GM19025 (cell line): ENCODE results near the gene FMNL2.

Experiments used
- ATAC-seq: cut with Tn5 transposase; IDR thresholded peaks from one replicate; pipeline ENCODE4 v1.9.1; 2021; ENCODE audit warnings: mild to moderate bottlenecking, low read depth, moderate library complexity; ENCODE audit not compliant: unreplicated experiment

The FMNL2 gene

DNA sequence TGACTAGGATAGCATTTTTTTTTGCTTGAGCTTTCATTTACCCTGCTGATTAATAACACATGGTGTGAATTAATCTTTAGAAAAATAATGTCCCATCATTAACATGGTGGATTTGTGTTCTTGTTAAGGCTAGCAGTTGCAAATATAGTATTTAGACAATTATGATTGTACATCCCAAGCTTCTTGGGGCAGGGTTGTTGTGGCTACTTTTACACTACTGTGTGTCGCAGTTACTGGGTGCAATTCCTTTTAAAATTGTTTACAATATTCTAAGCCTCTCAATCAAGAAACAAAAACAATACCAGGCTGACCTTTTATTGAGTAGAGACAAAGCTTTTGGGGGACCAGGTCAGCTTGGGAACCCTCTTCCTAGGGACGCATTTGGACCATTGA, 2.5 kb downstream of the FMNL2 start:
- ATAC-seq, result no peak

DNA sequence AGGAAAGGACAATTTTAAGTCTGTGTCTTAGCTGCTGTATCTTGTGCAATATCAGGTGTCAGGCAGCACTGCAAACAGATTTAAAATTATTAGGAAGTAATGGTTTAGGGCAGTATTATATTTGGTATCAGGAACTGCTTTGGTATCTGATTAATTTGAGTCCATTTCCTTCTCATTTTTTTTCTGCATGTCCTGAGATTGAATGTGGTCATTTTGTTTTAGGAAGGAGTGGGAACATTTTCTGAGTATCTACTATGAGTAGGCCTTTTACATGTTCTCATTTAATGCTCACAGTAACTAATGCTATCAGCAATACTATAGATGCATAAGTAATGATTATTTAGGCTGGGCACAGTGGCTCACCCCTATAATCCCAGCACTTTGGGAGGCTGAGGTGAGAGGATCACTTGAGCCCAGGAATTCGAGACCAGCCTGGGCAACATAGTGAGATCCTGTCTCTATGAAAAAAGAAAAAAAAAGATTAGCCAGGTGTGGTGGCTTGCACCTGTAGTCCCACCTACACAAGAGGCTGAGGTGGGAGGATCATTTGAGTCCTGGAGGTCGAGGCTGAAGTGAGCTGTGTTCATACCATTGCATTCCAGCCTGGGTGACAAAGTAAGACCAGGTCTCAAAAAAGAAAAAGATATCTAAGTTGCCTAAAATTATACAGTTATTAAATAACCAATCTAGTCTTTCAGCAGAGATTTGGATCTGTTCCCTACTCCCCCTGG, 4.7 kb downstream of the FMNL2 start:
- no peak for ATAC-seq

DNA sequence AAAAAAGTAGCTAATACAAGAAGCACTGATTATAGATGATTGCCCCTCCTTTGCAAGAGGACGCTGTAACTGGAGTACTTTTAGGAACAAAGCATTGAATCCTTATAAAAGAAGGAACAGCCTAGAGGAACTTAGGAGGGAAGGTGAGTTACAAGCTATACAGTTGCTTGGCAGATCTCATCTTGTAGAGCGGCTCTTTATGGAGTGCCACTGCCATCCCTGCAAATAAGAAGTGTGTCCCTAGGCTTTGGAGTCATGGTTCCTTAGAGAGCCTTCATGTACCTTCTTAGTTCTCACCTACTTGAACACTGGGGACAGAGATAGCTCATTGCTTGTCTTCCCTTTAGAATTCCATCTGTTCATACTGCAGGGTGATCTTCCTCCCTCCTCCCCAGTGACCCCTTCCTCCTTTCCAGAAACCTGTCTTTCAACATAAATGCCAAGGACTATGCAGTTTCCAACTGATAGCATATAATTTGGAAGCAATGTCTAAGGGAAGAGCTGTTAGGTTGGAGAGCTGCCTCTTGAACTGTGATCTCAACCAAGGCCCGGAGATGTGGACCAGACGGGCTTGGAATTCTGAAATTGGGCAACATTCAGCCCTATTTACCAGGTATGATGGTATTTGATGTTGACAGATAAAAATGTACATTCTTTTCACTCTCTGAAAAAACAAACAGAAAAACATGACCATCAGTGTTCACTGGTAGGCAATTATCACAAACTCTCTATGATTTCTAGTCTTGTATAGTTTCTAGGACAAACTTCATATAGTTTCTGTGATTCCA, 7.5 kb downstream of the FMNL2 start:
- ATAC-seq, result no peak

- no peak for ATAC-seq
Observed at GRCh38 chr2:152343426-152343825, 8.5 kb downstream of the FMNL2 start.

DNA sequence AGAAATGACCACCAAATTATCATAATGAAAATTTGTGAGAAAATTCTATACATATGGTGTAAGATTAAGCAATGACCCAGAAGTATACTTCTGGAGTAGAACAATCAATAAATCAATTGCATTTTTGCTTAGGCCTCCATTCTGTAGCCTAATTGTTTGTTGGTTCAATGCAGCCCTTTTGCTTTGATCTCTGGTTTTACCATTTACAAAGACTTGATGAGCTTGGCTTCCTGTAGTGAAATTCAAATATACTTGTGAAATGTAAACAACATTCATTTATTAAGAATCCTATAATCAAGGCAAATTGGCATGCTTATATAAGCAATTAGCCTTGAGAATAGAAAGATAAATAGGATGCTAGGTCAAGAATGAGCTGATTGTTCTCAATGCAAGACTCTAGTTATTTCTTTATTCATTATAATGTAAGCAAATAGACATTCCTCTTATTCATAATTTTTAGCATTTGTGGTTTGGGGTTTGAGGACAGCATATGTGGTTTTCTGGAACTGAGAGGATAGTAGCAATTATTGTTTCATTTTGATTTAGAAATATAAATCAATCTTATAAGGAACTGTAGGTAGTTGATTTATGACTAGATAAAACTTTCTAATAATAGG, 9.7 kb downstream of the FMNL2 start:
- ATAC-seq, result no peak

DNA sequence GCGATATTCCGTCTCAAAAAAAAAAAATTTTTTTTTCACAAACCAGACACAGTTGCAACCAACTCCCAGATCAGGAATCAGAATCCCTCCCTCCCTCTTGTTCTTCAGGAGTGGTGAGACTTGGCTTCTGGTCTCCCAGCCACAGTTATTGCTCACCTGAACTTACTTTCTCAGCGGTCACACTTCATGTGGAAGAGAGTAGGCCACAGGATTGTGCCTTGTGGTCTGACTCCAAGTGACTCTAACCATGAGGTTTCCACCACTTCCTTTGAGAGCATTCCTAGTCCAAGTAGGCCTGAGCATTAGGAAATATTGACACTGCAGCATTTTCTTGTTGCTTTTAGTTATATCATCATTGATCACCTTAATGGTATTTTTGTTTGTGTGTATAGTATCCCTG, 12.1 kb downstream of the FMNL2 start:
- ATAC-seq, result no peak

DNA sequence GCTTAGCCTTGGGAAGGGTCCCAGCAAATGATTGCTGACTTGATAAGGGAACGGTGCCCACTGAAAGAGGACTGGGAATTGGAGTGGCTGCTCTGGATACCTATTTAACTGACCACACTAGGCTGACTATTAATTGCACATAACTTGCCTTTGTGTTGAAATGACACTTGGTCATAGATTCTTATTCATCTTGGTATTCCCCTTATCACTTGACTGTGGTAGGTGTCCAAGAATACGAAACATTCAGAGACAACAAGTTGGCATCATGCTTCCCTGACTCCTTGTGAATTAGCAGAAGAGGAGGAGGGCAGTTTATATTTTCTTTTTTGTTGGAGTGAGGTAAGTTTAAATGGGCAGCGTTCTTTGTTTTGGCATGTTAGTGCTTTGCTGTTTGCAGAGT, 13.4 kb downstream of the FMNL2 start:
- no peak for ATAC-seq

GRCh38 chr2:152349416-152349815, 14.4 kb downstream of the FMNL2 start:
- no peak for ATAC-seq

GRCh38 chr2:152350155-152350679, 15.2 kb downstream of the FMNL2 start:
- no peak for ATAC-seq

- no peak for ATAC-seq
Observed at GRCh38 chr2:152352616-152353015, 17.6 kb downstream of the FMNL2 start.

GRCh38 chr2:152353364-152353763, 18.4 kb downstream of the FMNL2 start:
- no peak for ATAC-seq

GRCh38 chr2:152354069-152354755, 19.2 kb downstream of the FMNL2 start:
- ATAC-seq, result no peak

- no peak for ATAC-seq
Observed at GRCh38 chr2:152354909-152355308, 19.9 kb downstream of the FMNL2 start.

- ATAC-seq, result no peak
Observed at GRCh38 chr2:152355409-152355831, 20.4 kb downstream of the FMNL2 start.

DNA sequence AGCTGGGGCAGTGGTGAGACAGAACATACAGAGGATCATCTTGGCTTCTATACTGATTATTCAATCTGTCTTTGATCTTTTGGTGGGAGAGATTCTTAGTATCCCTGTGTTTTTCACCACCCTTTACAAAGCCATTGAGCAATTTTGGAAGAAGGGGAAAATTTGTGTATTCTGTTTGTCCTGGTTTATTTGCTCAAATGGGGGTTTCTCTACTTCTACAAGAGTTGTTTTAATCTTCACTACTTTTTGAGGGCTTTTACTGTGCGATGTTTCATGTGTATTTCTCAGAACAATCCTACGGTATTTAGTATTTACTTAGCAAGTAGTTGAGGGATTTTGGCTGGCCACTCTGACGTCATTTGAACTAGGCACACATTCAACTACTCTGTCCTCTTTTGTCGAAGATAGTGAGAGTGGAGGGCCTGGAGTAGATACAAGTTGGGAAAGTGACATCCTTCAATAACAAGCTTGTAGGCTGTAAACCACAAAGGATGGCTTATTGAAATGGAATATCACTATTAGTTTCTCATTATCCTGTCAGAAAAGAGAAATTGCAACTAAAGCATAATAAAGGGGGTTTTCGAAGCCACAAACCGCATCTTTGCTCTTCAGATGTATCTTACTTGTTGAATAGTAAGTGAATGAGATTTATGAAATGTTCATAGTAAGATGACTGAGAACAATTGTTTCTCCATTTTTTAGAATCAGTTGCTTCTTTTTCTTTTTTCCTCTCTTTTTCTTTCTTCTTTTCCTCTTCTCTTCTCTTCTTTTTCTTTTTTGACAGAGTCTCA, 24.8 kb downstream of the FMNL2 start:
- ATAC-seq, result no peak

- ATAC-seq, result no peak
Observed at GRCh38 chr2:152363936-152364335, 29.0 kb downstream of the FMNL2 start.

GRCh38 chr2:152367547-152368390, 32.8 kb downstream of the FMNL2 start:
- no peak for ATAC-seq

- no peak for ATAC-seq
Observed at GRCh38 chr2:152369176-152369860, 34.3 kb downstream of the FMNL2 start.
